DMS153 treated with DMSO at 0.1 percent for 48 hours (cell line): ENCODE results near the gene PARL.

Source experiments
- DNase-seq: peaks from one replicate; lab custom pipeline; 2025; ENCODE audit not compliant: unreplicated experiment; lab: John Stamatoyannopoulos, UW

The PARL gene

GRCh38 chr3:183818706-183819624, 65.7 kb downstream of the PARL start:
- DNase-seq: no peak

- DNase-seq: no peak
Observed at GRCh38 chr3:183818041-183818620, 66.5 kb downstream of the PARL start.

GRCh38 chr3:183817639-183818038, 67.0 kb downstream of the PARL start:
- no peak for DNase-seq

DNA sequence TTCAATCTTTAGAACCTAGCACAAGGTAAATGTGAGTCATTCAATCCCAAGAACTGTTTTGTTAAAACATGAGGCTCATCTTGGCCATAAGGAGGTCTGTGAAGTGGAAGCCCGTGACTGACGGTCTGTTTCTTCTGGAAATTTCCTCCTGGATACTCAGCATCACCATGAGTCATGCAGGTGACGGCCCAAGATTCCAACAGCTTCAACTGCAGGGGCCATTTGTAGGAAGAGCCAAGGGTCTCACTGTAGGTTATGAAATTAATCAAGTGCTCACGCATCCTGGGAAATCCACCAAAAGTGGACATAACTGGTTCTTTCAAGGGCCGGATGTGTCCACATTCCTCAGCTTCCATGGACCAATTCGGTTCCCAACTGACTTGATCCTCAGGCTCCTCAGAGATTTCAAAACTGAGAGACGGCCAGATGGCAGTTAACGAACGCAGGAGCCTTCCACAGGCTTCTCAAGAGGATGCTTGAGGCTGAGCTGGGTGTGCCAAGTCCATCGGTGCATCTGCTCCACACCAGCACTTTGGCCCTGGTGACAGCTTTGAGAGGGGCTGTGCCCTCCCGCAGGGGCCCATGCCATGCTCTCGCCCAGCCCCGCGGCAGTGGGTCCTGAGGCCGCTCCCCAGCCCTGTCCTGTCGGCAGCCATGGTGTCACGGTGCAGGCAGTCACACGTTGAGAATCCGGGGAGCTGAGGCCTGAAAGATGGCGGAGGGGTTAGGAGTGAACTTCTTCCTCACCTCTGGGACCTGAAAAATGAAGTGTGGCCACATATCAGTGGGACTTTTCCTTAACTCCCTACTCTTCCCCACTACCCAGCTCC, 67.8 kb downstream of the PARL start:
- DNase-seq: no peak

- DNase-seq: no peak
Observed at GRCh38 chr3:183815951-183816475, 68.7 kb downstream of the PARL start.

DNA sequence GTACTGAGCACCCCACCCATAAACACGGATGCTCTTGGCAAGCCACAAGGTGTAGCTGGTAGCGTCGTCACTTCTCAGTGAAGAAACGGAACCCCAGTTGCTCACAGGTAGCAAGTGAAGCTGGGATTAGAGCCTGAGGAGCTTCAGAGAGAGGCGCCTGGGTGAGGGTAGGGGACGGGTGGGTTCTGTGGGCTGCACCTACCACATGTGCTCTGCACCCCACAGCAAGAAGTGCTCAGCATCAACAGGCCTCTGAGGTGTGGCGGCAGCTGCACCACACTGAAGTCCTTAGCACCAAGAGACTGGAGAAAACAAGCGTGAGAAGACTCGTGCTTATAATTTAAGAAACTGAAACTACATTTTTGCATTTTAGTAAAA, 69.1 kb downstream of the PARL start:
- no peak for DNase-seq

GRCh38 chr3:183814240-183814639, 70.4 kb downstream of the PARL start:
- DNase-seq: no peak

GRCh38 chr3:183812761-183813445, 71.8 kb downstream of the PARL start:
- DNase-seq: no peak

- DNase-seq: no peak
Observed at GRCh38 chr3:183811638-183812037, 73.0 kb downstream of the PARL start.

- DNase-seq: no peak
Observed at GRCh38 chr3:183810643-183811594, 73.8 kb downstream of the PARL start.

DNA sequence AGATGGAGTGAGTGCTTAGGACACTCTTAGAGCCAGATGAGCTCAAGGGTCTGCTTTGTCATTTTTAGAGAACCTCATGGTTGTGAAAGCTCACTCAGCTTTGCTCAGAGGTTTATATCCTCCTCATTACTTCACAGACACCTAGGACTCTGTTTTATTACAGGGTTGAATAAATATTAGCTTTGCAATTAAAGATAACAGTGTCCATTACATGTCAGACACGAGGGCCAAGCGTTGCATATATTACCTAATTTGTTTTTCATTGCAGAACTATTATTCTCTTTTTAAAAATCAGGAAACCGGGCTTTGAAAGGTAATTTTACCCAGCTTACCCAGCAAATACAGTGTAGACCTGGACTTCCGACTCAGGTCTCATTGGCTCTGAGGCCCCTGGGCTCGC, 75.4 kb downstream of the PARL start:
- DNase-seq: peak; percentile 24

- no peak for DNase-seq
Observed at GRCh38 chr3:183808355-183808754, 76.3 kb downstream of the PARL start.

DNA sequence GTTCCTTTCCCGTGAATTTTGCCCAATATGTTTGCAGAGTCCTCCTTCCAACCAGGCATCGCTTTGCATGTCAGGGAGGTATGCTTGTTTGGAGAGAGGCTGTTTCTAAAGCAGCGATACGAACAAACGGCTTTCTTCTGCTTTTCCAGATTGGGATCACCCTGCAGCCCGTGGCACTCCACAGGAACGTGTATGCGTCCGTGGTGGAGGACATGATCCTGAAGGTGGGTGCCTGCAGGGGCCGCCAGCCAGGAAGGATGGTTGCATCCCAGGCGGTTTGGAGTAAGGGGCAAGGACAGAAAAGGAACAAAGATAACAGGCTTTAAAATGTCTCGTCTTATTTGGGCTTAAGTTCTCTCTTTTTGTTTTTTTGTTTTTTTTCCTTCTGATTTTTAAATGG, 76.8 kb downstream of the PARL start:
- no peak for DNase-seq

DNA sequence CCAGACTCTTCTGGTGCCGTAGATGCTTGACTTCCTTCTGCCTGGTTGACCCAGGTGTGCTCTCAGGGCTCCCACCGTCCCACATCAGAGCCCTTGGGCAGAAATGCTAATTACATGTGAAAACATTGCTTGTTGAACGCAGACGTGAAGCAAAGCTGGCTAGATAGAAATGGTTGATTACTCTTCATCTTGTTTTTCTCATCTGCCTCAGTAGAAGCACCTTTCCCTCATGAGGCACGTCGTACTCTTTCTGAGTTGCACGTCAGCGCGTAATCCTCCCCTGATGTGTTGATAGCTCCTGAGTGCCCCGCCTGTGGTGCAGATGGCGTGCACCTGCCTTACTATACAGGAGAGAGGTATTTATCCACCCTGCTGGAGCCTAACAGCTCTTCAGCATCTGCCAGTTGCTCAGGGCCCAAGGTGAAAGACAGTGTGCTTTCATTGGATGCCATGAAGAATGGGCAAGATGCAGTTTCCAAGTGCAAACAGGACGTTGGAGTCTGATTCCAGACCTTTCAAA, 77.4 kb downstream of the PARL start:
- DNase-seq: no peak

GRCh38 chr3:183802989-183803388, 81.7 kb downstream of the PARL start:
- no peak for DNase-seq

- no peak for DNase-seq
Observed at GRCh38 chr3:183801601-183802000, 83.1 kb downstream of the PARL start.

DNA sequence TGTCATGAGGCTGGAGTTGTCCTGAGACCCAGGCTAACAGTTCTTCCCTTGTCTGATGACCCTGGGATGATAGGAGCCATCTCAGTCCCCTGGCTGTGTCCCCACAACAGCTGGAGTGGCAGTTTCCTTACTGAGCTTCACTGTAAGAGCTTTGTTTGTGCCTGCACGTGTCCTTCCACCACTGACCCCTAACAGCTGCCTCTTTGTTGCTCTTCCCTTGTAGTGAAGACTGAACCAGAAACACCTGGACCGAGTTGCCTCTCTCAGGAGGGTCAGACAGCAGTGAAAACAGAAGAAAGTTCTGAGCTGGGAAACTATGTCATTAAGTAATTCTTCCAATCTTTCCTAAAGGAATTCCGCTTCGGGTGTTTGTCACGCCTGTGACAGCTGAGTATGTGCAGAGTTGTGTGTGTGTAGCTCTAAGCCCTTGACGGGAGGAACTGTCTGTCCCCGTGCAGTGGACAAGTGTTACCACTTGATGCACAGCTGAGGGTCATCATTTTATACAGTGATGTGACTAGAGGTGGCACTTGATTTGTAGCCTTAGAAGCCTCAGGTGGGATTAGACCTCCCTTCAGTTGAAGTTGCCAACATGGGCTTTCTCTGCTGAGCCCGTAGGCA, 84.3 kb downstream of the PARL start:
- DNase-seq: no peak

- no peak for DNase-seq
Observed at GRCh38 chr3:183799461-183799860, 85.2 kb downstream of the PARL start.

DNA sequence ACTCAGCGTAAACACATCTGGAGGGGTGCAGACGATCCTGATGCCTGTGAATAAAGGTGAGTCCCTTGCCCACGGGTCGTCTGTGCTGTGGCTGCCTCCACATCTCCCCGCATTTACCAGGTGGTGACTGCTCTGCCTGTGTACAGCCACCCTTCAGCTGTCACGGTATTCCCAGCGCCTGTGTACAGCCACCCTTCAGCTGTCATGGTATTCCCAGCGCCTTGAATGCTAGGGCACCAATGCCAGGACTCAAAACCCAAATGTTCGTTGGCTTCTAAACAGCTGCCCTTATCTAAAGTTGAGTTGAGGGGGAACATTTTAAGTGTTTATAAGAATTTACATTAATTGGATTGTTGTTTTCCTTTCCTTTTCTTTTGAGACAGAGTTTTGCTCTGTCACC, 86.7 kb downstream of the PARL start:
- DNase-seq: no peak
